HUDEP-2 (cell line): ENCODE data around the gene CHD5.

ENCODE experiments used
- DNase-seq, 76 experiments: peaks; one replicate each; lab custom pipeline; 2025; ENCODE audit not compliant: unreplicated experiment in 76 of 76; lab: John Stamatoyannopoulos, UW

The CHD5 gene

DNA sequence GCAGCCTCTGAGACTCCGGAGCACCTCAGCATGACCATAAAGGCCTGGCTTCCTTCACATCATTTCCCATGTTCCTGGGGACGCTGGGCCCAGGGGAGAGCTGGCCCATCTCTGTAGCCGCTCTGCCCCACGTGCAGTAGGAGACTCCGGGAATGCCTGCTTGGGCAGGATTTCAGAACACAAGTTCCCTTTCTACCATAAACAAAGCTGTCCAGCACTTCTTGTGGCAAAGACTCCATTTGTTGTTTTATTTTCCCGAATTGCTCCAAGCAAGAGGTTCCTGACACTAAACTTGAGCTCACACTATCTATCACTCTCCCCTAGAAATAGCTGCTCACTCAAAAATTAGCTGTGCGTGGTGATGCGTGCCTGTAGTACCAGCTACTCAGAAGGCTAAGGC is 21.9 kb downstream of the CHD5 start:
- DNase-seq, result no peak

DNA sequence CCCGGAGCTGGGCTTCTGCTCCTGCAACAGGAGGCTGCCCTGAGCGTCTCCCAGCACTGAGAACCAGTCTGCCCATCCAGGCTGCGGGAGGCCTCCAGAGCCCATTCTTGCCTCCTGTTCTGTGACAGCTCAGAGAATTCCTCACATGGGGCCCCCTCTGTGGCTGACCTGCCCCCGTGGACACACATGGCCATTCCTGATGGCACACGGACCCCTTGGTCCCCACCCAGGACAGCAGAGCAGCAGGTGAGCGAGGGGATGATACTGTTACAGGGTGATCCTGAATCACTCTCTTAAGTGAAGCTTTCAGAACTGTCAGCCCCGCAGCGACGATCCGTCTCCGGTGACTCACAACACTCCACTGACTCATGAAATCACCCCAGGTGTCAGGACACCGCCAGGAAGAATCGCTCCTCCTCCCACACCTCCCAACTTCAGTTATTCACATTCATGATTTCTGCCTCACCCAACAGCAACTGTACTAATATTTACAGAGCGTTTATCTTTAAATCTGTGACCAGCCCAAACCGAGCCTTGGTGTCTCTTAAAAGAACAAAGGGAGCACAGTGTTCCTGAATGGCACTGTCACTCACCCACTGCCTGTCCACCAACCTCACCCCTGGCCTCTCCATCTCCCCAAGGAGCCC is 22.5 kb downstream of the CHD5 start:
- no peak for DNase-seq

DNA sequence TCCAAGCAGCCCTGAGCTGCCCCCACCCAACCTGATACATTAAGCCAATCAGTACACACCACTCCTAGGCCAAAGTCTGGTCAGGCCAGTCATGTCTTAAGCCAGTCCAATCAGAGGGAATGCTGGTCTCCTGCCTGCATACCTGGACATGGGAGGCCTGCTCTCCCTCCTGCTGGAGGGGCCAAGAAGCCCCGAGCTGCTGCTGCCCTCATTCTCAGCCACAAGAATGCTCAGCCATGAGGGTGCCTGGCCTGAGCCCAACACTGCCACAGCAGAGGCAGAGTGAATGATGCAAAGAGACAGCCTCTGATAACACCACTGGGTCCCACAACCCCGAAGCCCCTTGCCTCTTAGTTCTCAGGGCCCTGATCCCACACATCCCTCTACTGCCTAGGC is 23.0 kb downstream of the CHD5 start:
- DNase-seq, result no peak

DNA sequence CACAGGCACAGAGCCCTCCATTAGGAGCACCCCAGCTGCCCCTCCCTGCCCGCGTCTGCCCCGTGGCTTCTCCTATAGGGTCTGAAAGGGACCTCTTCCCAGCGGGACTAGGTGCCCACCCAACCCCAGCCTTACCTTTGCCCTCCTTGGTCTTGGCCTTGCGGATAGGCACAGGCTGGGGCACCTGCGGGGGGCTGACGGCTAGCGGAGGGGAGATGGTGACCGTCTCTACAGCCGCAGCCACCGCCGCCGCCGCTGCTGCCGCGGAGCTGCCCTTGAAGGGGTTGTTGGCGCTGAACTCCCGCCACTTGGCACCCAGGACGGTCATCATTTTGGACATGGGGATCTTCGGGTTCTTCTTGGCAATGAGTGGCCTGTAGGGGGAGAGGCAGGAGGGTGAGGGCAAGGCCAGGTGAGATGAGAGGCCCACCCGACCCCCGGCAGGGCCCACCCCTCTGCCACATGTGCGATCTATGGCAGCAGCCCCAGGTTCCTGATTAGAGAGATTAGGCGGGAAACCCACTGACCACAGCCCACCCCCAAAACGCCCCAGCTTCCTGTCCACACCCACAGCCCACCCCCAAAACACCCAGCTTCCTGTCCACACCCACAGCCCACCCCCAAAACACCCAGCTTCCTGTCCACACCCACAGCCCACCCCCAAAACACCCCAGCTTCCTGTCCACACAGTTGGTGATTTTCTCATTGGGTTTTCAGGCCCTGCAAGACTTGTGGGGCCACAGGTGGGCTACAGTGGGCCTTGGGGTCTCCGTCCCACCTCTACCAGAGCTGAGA is 25.4 kb downstream of the CHD5 start:
- no peak for DNase-seq

DNA sequence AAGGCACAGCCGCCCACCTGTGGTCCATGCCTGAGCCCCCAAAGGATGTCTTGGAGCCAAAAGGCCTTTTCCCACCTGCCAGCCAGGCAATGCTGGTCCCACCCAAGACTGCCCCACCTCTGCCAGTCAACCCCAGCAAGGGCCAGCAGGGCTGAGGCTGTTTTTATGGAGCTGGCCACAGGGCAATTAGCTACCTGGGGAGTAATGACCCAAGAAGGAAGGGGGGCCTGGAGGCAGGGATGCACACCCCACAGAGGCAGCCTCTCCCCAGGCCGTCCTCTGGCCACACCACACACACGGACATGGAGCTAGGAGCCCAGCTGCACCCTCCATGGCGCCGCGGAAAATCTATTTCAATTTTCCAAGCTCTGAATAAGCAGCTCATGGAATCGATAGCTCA is 27.2 kb downstream of the CHD5 start:
- DNase-seq, result no peak

DNA sequence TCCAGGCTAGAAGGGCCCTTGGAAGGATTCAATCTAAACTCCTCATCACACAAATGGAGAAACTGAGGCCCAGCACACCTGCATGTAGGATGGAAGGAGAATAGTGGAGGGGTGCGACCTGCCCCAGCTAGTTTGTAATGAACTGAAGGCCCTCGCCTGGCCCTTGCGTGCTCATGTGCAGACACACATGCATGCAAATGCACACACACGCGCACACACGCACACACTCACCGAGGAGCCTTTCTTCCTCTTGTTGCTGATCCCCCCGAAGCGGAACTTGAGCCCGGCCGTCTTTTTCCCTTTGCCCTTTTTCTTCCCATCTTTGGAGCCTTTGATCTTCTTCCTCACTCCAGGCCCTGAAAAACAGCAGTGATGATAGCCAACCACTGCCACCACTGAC is 27.9 kb downstream of the CHD5 start:
- no peak for DNase-seq

DNA sequence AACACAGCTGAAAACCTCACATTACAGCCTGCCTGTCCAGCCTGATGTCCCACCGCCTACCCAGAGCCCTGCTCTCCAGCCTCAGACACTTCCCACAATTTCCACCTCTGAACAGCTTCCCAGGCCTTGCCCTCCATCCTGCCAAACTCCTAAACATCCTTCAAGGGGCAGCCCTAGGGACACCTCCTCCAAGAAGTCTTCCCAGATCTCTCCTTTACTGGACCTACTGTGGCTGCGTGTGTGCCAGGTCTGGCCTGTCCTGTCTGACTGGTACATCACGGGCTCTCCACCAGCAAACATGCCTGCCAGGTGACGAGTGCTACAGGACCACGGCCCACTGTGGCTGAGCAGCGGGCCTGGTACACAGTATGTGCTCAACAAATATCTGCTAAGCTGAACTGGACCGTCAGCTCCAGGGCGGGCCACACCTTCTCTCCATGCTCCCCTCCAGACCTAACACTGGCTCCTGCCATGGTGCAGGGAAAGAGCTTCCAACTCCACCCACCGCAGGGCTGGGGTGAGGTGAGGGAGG is 28.8 kb downstream of the CHD5 start:
- DNase-seq, result no peak

DNA sequence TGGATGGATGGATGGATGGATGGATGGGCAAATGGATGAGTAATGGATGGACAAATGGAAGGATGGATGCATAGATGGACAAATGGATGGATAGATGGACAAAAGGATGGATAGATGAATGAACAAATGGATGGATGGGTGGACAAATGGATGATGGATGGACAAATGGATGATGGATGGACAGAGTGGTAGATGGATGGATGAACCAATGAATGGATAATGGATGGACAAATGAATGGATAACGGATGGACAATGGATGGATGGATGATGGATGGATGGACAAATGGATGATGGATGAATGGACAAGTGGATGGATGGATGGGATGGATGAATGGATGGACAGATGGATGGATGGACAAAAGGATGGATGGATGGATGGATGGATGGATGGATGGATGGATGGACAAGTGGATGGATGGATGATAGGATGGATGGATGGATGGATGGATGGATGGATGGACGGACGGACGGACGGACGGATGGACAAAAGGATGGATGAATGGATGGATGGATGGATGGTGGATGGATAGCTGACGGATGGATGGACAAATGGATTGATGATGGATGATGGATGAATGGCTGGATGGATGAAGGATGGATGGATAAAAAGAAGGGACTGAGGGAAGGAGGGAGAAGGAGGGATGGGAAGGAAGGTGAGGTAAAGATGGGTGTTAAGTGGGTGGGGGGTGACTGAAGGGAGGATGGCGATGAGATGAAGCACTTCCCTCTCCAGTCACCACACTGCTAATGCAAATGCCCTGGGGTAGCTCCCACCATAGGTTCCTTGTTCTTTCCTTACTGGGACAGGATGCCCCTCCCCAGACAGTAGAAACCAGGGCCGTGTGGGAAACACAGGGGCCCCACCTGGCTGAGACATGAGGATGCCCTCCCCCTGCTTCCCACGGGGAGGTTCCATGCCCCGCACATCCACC is 29.8 kb downstream of the CHD5 start:
- DNase-seq, result no peak

DNA sequence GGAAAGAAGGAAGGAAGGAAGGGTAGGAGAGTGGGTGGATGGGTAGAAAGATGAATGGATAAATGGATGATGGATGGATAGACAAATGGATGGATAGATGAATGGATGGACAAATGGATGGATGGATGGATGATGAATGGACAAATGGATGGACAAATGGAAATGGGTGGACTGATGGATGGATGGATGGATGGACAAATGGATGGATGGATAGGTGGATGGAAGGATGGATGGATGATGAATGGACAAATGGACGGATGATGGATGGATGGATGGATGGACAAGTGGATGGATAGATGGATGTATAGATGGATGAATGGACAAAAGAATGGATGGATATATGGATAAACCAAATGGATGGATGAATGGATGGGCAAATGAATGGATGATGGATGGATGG is 30.5 kb downstream of the CHD5 start:
- no peak for DNase-seq

DNA sequence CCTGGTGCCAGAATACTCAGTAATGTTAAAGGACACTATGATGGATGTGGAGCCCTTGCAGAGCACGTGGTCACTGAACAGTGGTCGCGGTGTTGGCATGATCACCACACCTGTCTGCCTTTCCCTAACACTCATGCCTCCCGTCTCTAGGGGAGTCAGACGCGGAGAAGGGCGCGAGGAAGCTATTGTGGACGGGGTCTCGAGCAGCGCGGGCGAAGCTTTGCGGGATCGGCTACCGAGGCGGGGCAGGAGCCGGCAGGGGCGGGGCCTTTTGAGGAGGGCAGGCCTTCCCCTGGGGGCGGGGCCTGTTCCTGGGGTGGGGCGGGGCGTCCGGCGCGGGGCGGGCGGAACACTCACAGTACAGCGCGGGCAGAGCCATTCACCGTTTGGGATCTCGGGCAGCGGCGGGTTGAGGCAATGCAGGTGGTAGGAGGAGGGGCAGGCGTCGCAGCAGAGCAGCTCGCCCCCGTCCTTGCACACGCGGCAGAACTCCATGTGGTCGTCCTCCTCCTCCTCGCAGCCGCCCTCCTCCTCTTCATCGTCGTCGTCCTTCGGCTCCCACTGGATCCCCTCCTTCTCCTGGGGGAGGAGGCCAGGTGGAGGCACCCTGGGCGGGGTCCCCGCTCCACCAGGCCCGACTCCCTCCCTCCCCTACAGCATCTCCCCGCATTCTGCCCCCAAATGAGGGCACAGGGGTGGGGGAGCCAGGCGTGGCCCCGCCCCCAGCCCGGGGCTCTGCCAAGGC is 31.5 kb downstream of the CHD5 start:
- peak in 55 of 76 experiments; percentile 5 to 75 (median 47) for DNase-seq

DNA sequence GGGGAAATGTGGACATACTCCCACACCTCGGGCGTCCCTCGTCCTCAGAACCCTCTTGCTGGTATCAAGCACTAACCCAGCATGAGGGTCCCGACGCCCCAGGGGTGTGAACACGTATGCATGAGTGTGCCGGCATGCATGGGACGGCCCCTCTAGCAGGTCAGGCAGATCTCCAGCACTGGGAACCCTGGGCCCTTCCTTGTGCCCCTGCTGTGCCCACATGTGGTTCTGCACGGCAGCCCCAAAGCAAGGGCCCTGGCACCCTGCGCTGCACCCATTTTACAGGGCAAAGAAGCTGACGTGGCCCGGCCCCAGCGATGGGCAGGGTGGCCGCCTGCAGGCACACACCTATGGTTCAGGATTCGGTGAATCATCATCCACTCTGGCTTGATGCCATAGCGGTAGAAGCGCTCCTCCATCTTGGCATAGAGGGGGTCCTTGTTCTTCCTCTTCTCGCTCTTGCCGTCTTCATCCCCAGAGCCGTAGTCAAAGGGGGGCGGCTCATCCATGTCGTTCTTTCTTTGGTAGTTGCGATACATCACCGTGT is 34.2 kb downstream of the CHD5 start:
- DNase-seq, result no peak

DNA sequence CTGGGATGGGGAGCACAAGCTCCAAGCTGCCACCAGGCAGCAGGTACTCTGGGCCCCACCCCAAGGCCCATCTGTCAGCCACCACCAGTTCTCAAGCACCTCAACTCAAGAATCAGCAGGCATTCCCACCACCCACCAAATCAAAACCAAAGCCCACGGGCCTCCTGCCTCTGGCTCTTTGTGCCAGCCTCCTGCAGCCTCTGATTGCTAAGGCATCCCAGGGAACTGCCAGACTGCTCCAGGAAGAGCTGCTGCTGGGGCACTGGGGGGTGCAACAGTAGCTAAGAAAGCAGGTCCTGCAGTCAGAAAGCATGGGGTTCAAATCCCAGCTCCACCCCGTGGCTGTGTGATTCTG is 34.7 kb downstream of the CHD5 start:
- DNase-seq, result no peak

DNA sequence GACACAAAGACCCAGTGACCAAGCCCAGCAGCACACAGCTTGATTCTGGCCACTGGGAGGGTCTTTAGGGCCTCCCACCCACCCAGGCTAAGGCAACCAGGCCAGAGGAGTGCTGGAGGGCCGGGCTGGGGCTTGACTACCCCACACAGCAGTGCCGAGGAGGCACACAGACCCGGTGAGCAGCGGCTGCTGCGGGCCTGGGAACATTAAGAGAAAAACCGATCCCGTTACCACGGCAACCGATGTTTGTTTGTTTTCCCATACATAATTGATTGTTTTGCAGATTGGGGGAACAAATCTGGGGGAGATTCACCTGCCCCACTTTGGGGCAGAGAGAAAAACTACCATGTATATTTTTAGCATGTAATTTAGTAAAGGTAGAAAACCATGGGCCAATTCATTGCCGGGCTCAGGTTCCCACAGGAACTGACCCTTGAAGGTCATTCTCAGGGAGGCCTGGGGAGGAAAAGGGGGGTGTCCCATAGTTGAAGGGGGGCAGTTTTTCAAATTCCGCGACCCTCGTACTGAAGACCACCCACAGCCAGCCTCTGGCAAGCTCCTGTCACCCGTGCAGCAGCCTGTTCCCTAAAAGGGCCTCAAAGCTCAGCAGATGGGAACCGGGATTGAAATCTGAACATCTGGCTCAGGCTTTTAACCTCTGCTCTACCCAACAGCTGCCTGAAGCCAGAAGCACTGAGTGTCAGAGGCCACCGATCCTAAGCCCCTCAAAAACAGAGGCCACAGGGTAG is 35.3 kb downstream of the CHD5 start:
- DNase-seq, result no peak

DNA sequence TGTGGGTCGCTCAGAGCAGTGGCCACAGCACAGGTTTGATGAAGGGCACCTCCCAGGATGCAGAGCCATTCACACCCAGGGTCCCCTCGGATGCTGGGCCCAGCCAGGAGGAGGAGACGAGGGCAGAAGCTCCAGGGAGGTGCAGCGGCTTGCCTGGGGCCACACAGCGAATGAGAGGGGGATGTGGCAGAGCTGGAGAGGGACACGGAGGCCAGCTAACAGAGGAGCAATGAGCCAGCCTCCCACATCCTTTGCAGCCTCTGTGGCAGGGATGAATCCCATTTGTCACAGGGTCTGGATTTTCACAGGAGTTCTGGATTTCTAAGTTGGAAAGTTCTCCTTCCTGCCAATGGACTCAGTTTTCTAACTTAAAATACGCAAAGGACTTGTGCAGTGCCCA is 35.9 kb downstream of the CHD5 start:
- DNase-seq, result no peak

DNA sequence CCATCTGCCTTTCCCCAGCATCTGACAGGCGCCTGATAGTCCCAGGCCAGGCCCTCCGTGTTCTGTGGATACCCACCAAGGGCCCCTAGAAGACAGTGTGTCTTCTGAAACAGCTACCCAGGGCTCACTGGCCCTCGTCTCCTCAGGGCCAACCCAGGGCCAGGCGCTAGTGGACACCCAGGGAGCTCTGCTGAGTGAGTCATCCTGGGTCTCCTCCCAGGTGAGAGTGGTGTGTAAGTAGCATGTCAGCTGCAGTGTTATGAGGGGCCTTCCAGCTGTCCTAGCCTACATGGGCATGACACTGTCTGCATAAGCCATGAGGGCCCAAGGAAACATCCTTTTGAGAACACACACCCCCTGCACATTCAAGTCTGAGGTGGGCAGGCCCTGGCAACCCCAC is 36.7 kb downstream of the CHD5 start:
- no peak for DNase-seq

DNA sequence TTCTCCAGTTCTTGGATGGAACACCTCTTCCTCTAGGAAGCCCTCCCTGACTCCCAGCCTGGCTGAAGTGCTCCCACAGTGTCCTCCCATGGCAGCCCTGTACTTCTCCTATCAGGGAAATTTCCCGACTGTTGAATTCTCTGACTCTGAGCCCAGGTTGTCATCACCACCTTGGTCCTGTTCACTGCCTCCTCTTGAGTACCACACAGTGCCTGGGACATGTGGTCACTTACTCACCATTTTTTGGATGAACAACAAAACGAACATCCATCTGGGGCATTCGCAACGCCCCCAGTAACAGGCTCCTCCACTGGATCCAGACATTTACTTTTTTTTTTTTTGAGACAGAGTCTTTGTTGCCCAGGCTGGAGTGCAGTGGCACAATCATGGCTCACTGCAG is 37.4 kb downstream of the CHD5 start:
- DNase-seq, result no peak

DNA sequence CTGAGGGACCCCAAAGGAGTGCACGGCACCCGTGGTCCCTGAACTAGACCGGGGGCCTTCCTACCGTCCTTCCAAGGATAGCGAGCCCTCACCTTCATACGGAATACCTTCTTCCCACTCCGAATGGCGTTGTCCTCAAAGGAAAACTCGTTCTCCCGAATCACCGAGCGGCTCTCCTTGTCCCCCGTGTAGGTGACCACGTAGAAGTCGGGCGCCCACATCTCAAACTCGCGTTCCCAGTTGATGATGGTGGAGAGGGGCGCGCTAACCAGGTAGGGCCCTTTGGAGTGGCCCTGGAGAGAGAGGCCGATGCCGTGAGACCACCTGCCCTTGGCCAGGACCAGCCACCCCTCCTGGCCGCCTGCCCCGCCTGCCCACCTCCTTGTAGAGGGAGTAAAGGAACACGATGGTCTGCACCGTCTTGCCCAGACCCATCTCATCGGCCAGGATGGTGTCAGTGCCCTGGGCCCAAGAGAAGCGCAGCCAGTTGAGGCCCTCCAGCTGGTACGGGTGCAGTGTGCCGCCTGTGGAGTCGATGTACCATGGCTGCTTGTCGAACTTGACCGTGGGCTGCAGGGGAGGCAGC is 38.0 kb downstream of the CHD5 start:
- DNase-seq, result no peak

DNA sequence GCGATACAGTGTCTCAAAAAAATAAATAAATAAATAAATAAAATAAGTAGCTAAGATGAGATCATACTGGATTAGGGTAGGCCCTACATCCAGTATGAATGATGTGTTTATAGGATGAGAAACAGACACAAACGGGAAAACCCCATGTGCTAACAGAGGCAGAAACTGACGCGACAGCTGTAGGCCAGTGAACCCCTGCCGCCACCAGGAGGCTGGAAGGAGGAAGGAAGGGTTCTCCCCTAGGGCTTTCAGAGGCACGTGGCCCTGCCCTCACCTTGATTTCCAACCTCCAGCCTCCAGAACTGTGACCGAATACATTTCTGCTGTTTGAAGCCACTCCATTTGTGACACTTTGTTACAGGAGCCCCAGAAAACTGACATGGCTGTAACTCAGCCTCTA is 38.5 kb downstream of the CHD5 start:
- peak in 5 of 76 experiments; percentile 2 to 12 (median 8) for DNase-seq

DNA sequence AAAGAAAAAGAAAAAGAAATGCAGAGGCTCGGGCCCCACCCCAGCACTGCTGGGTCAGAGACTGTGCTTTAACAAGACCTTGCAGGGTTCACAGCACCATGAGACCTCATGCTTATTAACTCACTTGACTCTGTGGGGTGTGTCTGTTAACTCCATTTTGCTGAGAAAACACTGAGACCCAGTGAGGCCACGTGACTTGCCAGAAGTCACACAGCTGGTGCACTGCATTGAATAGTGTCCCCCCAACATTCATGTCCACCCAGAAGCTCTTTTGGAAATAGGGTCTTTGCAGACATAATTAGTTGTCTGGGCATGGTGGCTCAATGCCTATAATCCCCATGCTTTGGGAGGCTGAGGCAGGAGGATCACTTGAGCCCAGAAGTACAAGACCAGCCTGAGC is 39.7 kb downstream of the CHD5 start:
- no peak for DNase-seq
